ENCODE measurements around the gene UXS1. TPM values are rescaled to one million over a fixed set of nuclear protein-coding genes. Genes with fewer than 3 reads are reported as not detected.

UXS1 gene
- total RNA-seq, 1 donor, result 22.8 TPM

- H3K27me3 ChIP-seq (ENCODE audit: insufficient read depth, low read length), result no peaks in the 10 kb centered on the region
- no peak for TF ChIP-seq CTCF (IDR thresholded peaks at IDR 0.05; ENCODE audit: extremely low read depth, low read depth, low read length)
- H3K27ac ChIP-seq (ENCODE audit: low read depth, low read length), result no peak overlapping the region
- H4K20me1 ChIP-seq (ENCODE audit: insufficient read depth, low read length), result peaks cover 11% of the 10 kb centered on the region
- H3K79me2 ChIP-seq (ENCODE audit: insufficient read depth, low read length), result no peaks in the 10 kb centered on the region
- H2AFZ ChIP-seq (ENCODE audit: low read length), result no peak overlapping the region
- H3K4me3 ChIP-seq (ENCODE audit: insufficient read depth, low read length), result no peak overlapping the region
- no peak for DNase-seq (ENCODE audit: insufficient read length, low spot score, missing footprints)
- H3K4me2 ChIP-seq (ENCODE audit: insufficient read depth, low read length), result no peak overlapping the region
- H3K4me1 ChIP-seq (ENCODE audit: insufficient read depth, low read length), result peaks cover 7% of the 10 kb centered on the region
- H3K9me3 ChIP-seq (ENCODE audit: low read depth, low read length), result no peaks in the 10 kb centered on the region
- no peaks in the 10 kb centered on the region for H3K36me3 ChIP-seq (ENCODE audit: insufficient read depth, low read length)
These were observed 69.9 kb downstream of the UXS1 start for GRCh38 chr2:106124106-106124756.

GRCh38 chr2:106122157-106122556 lies 71.9 kb downstream of the UXS1 start:
- Histone ChIP-seq H3K36me3 (ENCODE audit: insufficient read depth, low read length) (no peaks in the 10 kb centered on the region), H4K20me1 (ENCODE audit: insufficient read depth, low read length) (peaks cover 3% of the 10 kb centered on the region), H3K4me1 (ENCODE audit: insufficient read depth, low read length) (peaks cover 4% of the 10 kb centered on the region), H3K4me3 (ENCODE audit: insufficient read depth, low read length) (no peak overlapping the region), H3K4me2 (ENCODE audit: insufficient read depth, low read length) (no peak overlapping the region), H3K27me3 (ENCODE audit: insufficient read depth, low read length) (no peaks in the 10 kb centered on the region), H3K79me2 (ENCODE audit: insufficient read depth, low read length) (no peaks in the 10 kb centered on the region), H3K27ac (ENCODE audit: low read depth, low read length) (no peak overlapping the region), H3K9me3 (ENCODE audit: low read depth, low read length) (no peaks in the 10 kb centered on the region), H2AFZ (ENCODE audit: low read length) (no peak overlapping the region)
- no peak for TF ChIP-seq CTCF (IDR thresholded peaks at IDR 0.05; ENCODE audit: extremely low read depth, low read depth, low read length)
- no peak for DNase-seq (ENCODE audit: insufficient read length, low spot score, missing footprints)

- H3K4me1 ChIP-seq (ENCODE audit: insufficient read depth, low read length), result peaks cover 2% of the 10 kb centered on the region
- no peaks in the 10 kb centered on the region for H3K9me3 ChIP-seq (ENCODE audit: low read depth, low read length)
- H2AFZ ChIP-seq (ENCODE audit: low read length), result no peak overlapping the region
- H3K27ac ChIP-seq (ENCODE audit: low read depth, low read length), result no peak overlapping the region
- H3K4me2 ChIP-seq (ENCODE audit: insufficient read depth, low read length), result no peak overlapping the region
- H3K36me3 ChIP-seq (ENCODE audit: insufficient read depth, low read length), result no peaks in the 10 kb centered on the region
- no peak for DNase-seq (ENCODE audit: insufficient read length, low spot score, missing footprints)
- H3K4me3 ChIP-seq (ENCODE audit: insufficient read depth, low read length), result no peak overlapping the region
- H3K79me2 ChIP-seq (ENCODE audit: insufficient read depth, low read length), result no peaks in the 10 kb centered on the region
- H3K27me3 ChIP-seq (ENCODE audit: insufficient read depth, low read length), result no peaks in the 10 kb centered on the region
- peaks cover 6% of the 10 kb centered on the region for H4K20me1 ChIP-seq (ENCODE audit: insufficient read depth, low read length)
- TF ChIP-seq CTCF (IDR thresholded peaks at IDR 0.05; ENCODE audit: extremely low read depth, low read depth, low read length), result no peak
These were observed 73.7 kb downstream of the UXS1 start for GRCh38 chr2:106120432-106120831.

- no peak for TF ChIP-seq CTCF (IDR thresholded peaks at IDR 0.05; ENCODE audit: extremely low read depth, low read depth, low read length)
- peaks cover 8% of the 10 kb centered on the region for H3K4me1 ChIP-seq (ENCODE audit: insufficient read depth, low read length)
- H2AFZ ChIP-seq (ENCODE audit: low read length), result no peak overlapping the region
- DNase-seq (ENCODE audit: insufficient read length, low spot score, missing footprints), result no peak
- H3K79me2 ChIP-seq (ENCODE audit: insufficient read depth, low read length), result no peaks in the 10 kb centered on the region
- no peak overlapping the region for H3K4me3 ChIP-seq (ENCODE audit: insufficient read depth, low read length)
- no peaks in the 10 kb centered on the region for H3K9me3 ChIP-seq (ENCODE audit: low read depth, low read length)
- H4K20me1 ChIP-seq (ENCODE audit: insufficient read depth, low read length), result peaks cover 10% of the 10 kb centered on the region
- H3K27me3 ChIP-seq (ENCODE audit: insufficient read depth, low read length), result no peaks in the 10 kb centered on the region
- H3K27ac ChIP-seq (ENCODE audit: low read depth, low read length), result no peak overlapping the region
- no peaks in the 10 kb centered on the region for H3K36me3 ChIP-seq (ENCODE audit: insufficient read depth, low read length)
- H3K4me2 ChIP-seq (ENCODE audit: insufficient read depth, low read length), result no peak overlapping the region
These were observed 75.0 kb downstream of the UXS1 start for GRCh38 chr2:106119074-106119473.
